ENCODE data around the gene CETP.

Gene CETP

GRCh38 chr16:57020651-57021050, 58.9 kb downstream of the CETP start:
- DNase-seq (ENCODE audit: low spot score): no peak

- no peak for DNase-seq (ENCODE audit: low spot score)
Observed at GRCh38 chr16:57021757-57022156, 60.0 kb downstream of the CETP start.

GRCh38 chr16:57022445-57022844, 60.7 kb downstream of the CETP start:
- no peak for DNase-seq (ENCODE audit: low spot score)

GRCh38 chr16:57023541-57024249, 61.9 kb downstream of the CETP start:
- DNase-seq (ENCODE audit: low spot score): peak; percentile 82

GRCh38 chr16:57024894-57025680, 63.3 kb downstream of the CETP start:
- no peak for DNase-seq (ENCODE audit: low spot score)

- no peak for DNase-seq (ENCODE audit: low spot score)
Observed at GRCh38 chr16:57025941-57026777, 64.4 kb downstream of the CETP start.

- no peak for DNase-seq (ENCODE audit: low spot score)
Observed at GRCh38 chr16:57026778-57027062, 65.0 kb downstream of the CETP start.

- DNase-seq (ENCODE audit: low spot score): no peak
Observed at GRCh38 chr16:57027067-57027466, 65.3 kb downstream of the CETP start.

GRCh38 chr16:57028086-57028485, 66.3 kb downstream of the CETP start:
- DNase-seq (ENCODE audit: low spot score): no peak

GRCh38 chr16:57029161-57030160, 67.7 kb downstream of the CETP start:
- DNase-seq (ENCODE audit: low spot score): peak; percentile 23

- no peak for DNase-seq (ENCODE audit: low spot score)
Observed at GRCh38 chr16:57030346-57030902, 68.7 kb downstream of the CETP start.

GRCh38 chr16:57031156-57031555, 69.4 kb downstream of the CETP start:
- DNase-seq (ENCODE audit: low spot score): no peak

GRCh38 chr16:57032346-57032745, 70.6 kb downstream of the CETP start:
- no peak for DNase-seq (ENCODE audit: low spot score)

- DNase-seq (ENCODE audit: low spot score): no peak
Observed at GRCh38 chr16:57032931-57033330, 71.2 kb downstream of the CETP start.
